Measurements from ENCODE around the gene GPC3.

The GPC3 gene

DNA sequence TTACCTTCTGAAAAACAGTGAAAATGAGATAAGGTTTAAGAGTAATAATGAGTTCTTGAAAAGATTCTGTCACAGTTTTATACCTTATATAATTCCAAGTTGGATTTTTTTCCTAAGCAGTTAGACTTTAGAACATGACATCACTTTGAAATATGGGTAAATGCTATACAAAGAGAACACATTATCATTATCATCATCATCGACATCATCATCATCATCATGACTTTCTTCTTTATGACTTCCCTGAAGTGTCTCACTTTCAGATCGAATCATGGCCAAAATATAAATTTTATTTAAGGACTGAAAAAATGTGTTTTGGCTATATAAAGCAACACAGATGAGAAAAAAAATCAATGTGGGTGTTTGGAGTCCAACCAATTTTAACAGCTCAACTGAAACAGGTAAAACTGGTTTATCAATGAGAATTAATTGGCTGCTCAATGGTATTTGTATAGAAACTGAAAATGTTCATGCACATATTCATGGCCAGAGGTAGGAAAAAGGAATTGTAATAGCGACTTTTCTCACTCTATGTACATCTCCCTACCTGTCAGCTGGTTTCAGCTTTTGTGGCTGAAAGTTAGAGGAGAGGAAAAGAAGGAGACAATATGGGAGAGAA lies 327.0 kb downstream of the GPC3 start:
- no peak for TF ChIP-seq CTCF (IDR thresholded peaks at IDR 0.05; ENCODE audit: extremely low read depth, insufficient read depth, missing control alignments)
- no peak for DNase-seq (ENCODE audit: low spot score)
- in situ Hi-C loops (cut with MboI; ENCODE audit: low pct_unique_long_range_greater_than_20kb, low sequenced_read_pairs, unreplicated experiment) = loop anchor here (25.0 kb wide), 1 partner anchor 671 kb away; no protein-coding TSS in a partner anchor

DNA sequence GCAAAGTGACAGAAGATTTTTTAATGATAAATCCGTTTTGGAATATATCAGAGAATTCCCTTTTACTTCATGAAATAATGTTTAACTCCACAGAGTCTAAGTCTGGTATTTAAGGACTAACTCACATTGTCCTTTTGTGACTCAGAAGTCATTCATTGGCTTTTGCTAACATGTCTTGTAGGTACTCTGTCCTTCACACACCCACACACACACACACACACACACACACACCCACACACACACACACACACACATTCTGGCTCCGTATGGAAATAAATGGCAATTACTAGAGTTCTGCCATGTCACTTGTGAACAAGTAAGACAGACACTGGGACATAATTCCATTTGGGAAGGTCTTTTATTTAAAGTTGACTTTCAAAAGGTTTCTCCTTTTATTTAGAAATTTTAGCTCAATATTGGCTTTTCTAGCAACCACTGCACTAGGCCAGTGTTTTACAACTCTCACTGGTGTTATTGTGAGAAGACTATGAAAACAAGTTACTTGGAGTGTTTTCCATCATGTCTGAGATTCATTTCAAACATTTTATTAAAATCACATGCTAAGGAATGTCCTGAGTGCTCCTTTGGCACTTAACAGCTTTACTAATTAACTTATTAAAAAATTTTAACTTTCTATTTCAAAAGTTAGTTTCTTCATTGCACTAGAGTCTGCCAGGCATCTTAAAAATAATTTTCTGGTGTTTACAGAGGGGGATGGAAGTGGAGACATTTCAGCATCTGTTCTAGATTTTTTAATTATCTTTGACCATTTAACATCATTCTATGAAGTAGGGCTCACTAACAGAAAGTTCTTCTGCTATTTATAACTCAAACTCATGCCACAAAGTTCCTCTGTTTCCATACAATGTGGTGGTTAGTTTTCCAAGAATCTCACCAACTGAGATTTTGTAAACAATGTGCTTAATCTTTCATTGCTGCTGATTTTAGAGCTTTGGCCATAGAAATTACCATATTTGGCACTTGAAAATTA lies 329.8 kb downstream of the GPC3 start:
- in situ Hi-C loops (cut with MboI; ENCODE audit: low pct_unique_long_range_greater_than_20kb, low sequenced_read_pairs, unreplicated experiment) = loop anchor here (25.0 kb wide), 1 partner anchor 668 kb away; no protein-coding TSS in a partner anchor
- DNase-seq (ENCODE audit: low spot score) = no peak
- TF ChIP-seq CTCF (IDR thresholded peaks at IDR 0.05; ENCODE audit: extremely low read depth, insufficient read depth, missing control alignments) = no peak

GRCh38 chrX:133654811-133655210 lies 330.6 kb downstream of the GPC3 start:
- no peak for DNase-seq (ENCODE audit: low spot score)
- no peak for TF ChIP-seq CTCF (IDR thresholded peaks at IDR 0.05; ENCODE audit: extremely low read depth, insufficient read depth, missing control alignments)
- in situ Hi-C loops (cut with MboI; ENCODE audit: low pct_unique_long_range_greater_than_20kb, low sequenced_read_pairs, unreplicated experiment) = loop anchor here (25.0 kb wide), 1 partner anchor 668 kb away; no protein-coding TSS in a partner anchor

- DNase-seq (ENCODE audit: low spot score) = no peak
- in situ Hi-C loops (cut with MboI; ENCODE audit: low pct_unique_long_range_greater_than_20kb, low sequenced_read_pairs, unreplicated experiment) = loop anchor here (25.0 kb wide), 1 partner anchor 666 kb away; no protein-coding TSS in a partner anchor
- TF ChIP-seq CTCF (IDR thresholded peaks at IDR 0.05; ENCODE audit: extremely low read depth, insufficient read depth, missing control alignments) = no peak
These were observed 332.0 kb downstream of the GPC3 start for GRCh38 chrX:133653358-133653757.

DNA sequence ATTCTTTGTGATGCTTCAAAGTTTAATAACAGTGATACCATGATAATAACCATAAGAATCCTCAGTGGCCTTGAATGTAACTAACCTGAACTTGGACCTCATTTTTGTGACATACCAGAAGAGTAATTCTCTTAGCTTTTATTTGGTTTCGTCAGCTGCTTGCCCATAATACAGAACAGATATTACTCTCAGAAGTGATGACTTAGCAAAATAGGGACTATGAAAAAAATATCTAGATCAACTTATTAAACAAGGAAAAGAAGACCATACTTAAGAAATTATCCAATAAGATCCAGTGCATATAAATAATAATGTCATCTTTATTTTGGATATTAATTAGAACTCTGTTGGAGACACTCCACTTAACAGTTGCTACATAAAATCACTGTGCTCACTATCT lies 333.2 kb downstream of the GPC3 start:
- in situ Hi-C loops (cut with MboI; ENCODE audit: low pct_unique_long_range_greater_than_20kb, low sequenced_read_pairs, unreplicated experiment) = loop anchor here (25.0 kb wide), 1 partner anchor 665 kb away; no protein-coding TSS in a partner anchor

More for the DNA sequence above, 333.2 kb downstream of the GPC3 start:
- DNase-seq (ENCODE audit: low spot score) = no peak
- TF ChIP-seq CTCF (IDR thresholded peaks at IDR 0.05; ENCODE audit: extremely low read depth, insufficient read depth, missing control alignments) = no peak
